Measurements from ENCODE around the gene RTN1. TPM values are rescaled to one million over a fixed set of nuclear protein-coding genes. Genes with fewer than 3 reads are reported as not detected.

The RTN1 gene
- total and polyA plus RNA-seq, 2 of the 8 experiments (the other 6 are each of a cell fraction or from before 2014, with no cell fraction given), result 2.8 to 4.9 TPM

- Histone ChIP-seq H3K4me2 (ENCODE audit: insufficient read depth in 1 of 2, low read depth in 2 of 2, low read length in 2 of 2) (peak overlapping the region in 1 of 2 experiments; percentile 46; a peak in 1 of 4 replicates), H2BK15ac (ENCODE audit: low read length) (no peak overlapping the region), H3K36me3 (ENCODE audit: control insufficient read depth in 2 of 4, insufficient read depth in 4 of 4, low read length in 3 of 4) (no peaks in the 10 kb centered on the region), H3K9ac (replicated peaks in 1 of 4; ENCODE audit: extremely low read depth in 1 of 4, low read depth in 3 of 4, low read length in 3 of 4) (no peak overlapping the region), H2BK12ac (ENCODE audit: low read depth, low read length) (no peak overlapping the region), H3K56ac (replicated peaks; ENCODE audit: insufficient read length, low read depth, low read length) (no peak overlapping the region), H3K14ac (ENCODE audit: insufficient read length) (no peak overlapping the region), H3K27ac (ENCODE audit: low read depth, low read length) (no peak overlapping the region), H3K9me3 (ENCODE audit: insufficient read depth in 2 of 2, low read depth in 1 of 2, low read length in 1 of 2) (no peaks in the 10 kb centered on the region), H2BK5ac (ENCODE audit: low read depth, low read length) (no peak overlapping the region), H4K91ac (replicated peaks; ENCODE audit: insufficient read length, low read length) (no peak overlapping the region), H4K20me1 (replicated peaks in 1 of 2; ENCODE audit: control insufficient read depth in 1 of 2, insufficient read depth in 2 of 2, low read length in 2 of 2) (no peaks in the 10 kb centered on the region), H4K8ac (ENCODE audit: extremely low read depth, insufficient read depth, low read length) (no peak overlapping the region), H2AFZ (ENCODE audit: low read length) (no peak overlapping the region), H3K23me2 (ENCODE audit: low read depth, low read length) (no peaks in the 10 kb centered on the region), H3K4me1 (replicated peaks in 1 of 4; ENCODE audit: control insufficient read depth in 3 of 4, insufficient read depth in 4 of 4, low read length in 3 of 4) (peaks cover 0 to 20% (median 8%) of the 10 kb centered on the region in 4 experiments; a peak in 3 of 7 replicates), H4K5ac (ENCODE audit: insufficient read length, low read depth, low read length) (no peak overlapping the region), H2BK20ac (ENCODE audit: low read length) (no peak overlapping the region), H2BK120ac (replicated peaks; ENCODE audit: low read depth, low read length) (no peak overlapping the region), H3K79me2 (ENCODE audit: control insufficient read depth in 1 of 2, insufficient read depth in 2 of 2, low read length in 2 of 2) (no peaks in the 10 kb centered on the region), H3K27me3 (replicated peaks in 1 of 4; ENCODE audit: control insufficient read depth in 3 of 4, extremely low read depth in 1 of 4, insufficient read depth in 3 of 4, low read length in 3 of 4) (no peaks in the 10 kb centered on the region), H3K4me3 (ENCODE audit: extremely low read depth in 1 of 4, insufficient read depth in 2 of 4, low read depth in 3 of 4, low read length in 4 of 4) (no peak overlapping the region), H3K18ac (ENCODE audit: extremely low read depth, low read length) (no peak overlapping the region), H2AK5ac (ENCODE audit: low read depth, low read length) (no peak overlapping the region), H3K23ac (ENCODE audit: insufficient read length) (no peak overlapping the region), H3K79me1 (ENCODE audit: low read depth, low read length) (no peaks in the 10 kb centered on the region), H3K4ac (replicated peaks; ENCODE audit: insufficient read length, low read depth, low read length) (no peak overlapping the region)
- ChIA-PET POLR2A (ENCODE audit: partially characterized antibody) (interaction anchor here (1.1 kb wide), 1 partner anchor 8 kb away, joined by 3 read pairs; no protein-coding TSS in a partner anchor), CTCF (ENCODE audit: partially characterized antibody) (interaction anchor here (0.7 to 18.8 kb wide), 6 partner anchors 11 to 331 kb away, joined by 3 to 462 read pairs (median 4); partner anchors contain the start of genes CCDC175, JKAMP and L3HYPDH)
- no peak for FAIRE-seq
- no peak for DNase-seq (ENCODE audit: low read depth in 1 of 2, low spot score in 2 of 2)
- WGBS, 2 experiments (ENCODE audit: extremely low coverage in 1 of 2, insufficient coverage in 1 of 2, insufficient read length in 1 of 2, insufficient replicate concordance in 2 of 2, low coverage in 1 of 2, low lambda C conversion rate in 2 of 2, missing lambda C conversion rate in 1 of 2), result 87% methylated on average over 3 of the region's 3 CpGs; no CpG with 5 or more reads in 1 of the 2 experiments
- TF ChIP-seq SRF (IDR thresholded peaks at IDR 0.05; ENCODE audit: low read depth, low read length) (no peak), MAFK (IDR thresholded peaks at IDR 0.05; ENCODE audit: low read depth, low read length) (peak; percentile 36; the same call in 1 of the 2 replicates)
Observed at GRCh38 chr14:59566725-59567124, 303.9 kb downstream of the RTN1 start.

Measured in H1 (cell line).